Liver (tissue), 9 donors: ENCODE results near the gene PALMD. TPM values are rescaled to one million over a fixed set of nuclear protein-coding genes. Genes with fewer than 3 reads are reported as not detected.

Experiments
- DNase-seq: peaks from one replicate; pipeline ENCODE4 v3.0.0-alpha.2; 2017; ENCODE audit warnings: low spot score
- H3K27ac ChIP-seq, 2 donors: one replicate each; pipeline ENCODE4 v1.7.0; 2013; ENCODE audit warnings: inconsistent platforms in 2 of 2, low read length in 2 of 2, control low read depth in 1 of 2, low read depth in 1 of 2, mild to moderate bottlenecking in 1 of 2
- H3K27me3 ChIP-seq, 4 donors: one replicate each; pipeline versions ENCODE4 v1.6.1 to v1.7.0; 2013; ENCODE audit warnings: low read length in 3 of 4, inconsistent platforms in 1 of 4, mild to moderate bottlenecking in 1 of 4, moderate library complexity in 1 of 4; ENCODE audit not compliant: control insufficient read depth in 4 of 4, insufficient read depth in 4 of 4
- H3K36me3 ChIP-seq, 4 donors: one replicate each; pipeline versions ENCODE4 v1.6.1 to v1.7.0; 2013; ENCODE audit warnings: low read length in 3 of 4, mild to moderate bottlenecking in 3 of 4, low read depth in 1 of 4, moderate library complexity in 1 of 4; ENCODE audit not compliant: control insufficient read depth in 4 of 4, insufficient read depth in 3 of 4
- H3K4me1 ChIP-seq, 4 donors: one replicate each; pipeline versions ENCODE4 v1.6.1 to v1.7.0; 2013; ENCODE audit warnings: low read length in 3 of 4, mild to moderate bottlenecking in 3 of 4, moderate library complexity in 1 of 4; ENCODE audit not compliant: control insufficient read depth in 4 of 4, insufficient read depth in 4 of 4
- H3K4me3 ChIP-seq, 3 donors: one replicate each; pipeline versions ENCODE4 v1.6.1 to v1.7.0; 2013; ENCODE audit warnings: low read length in 3 of 3, control low read depth in 1 of 3, low read depth in 1 of 3, mild to moderate bottlenecking in 1 of 3
- H3K9ac ChIP-seq, 2 donors: one replicate each; pipeline ENCODE4 v1.7.0; 2013; ENCODE audit warnings: low read length in 2 of 2, mild to moderate bottlenecking in 2 of 2, moderate library complexity in 2 of 2, control low read depth in 1 of 2, low read depth in 1 of 2
- H3K9me3 ChIP-seq, 4 donors: one replicate each; pipeline versions ENCODE4 v1.6.1 to v1.7.0; 2013; ENCODE audit warnings: low read length in 3 of 4; ENCODE audit not compliant: control insufficient read depth in 4 of 4
- ATF3 ChIP-seq: IDR thresholded peaks from 2 replicates; pipeline ENCODE4 v1.6.1; 2016; ENCODE audit warnings: antibody characterized with exemption
- CTCF ChIP-seq: fragments of 150-350 bp; IDR thresholded peaks from 2 replicates; pipeline ENCODE4 v1.5.1; 2017; ENCODE audit warnings: improper control_type of control experiment, low read depth, low read length; ENCODE audit not compliant: missing input control
- EGR1 ChIP-seq, 2 donors: IDR thresholded peaks; 2 replicates each; pipeline ENCODE4 v1.6.1; 2016 to 2018; ENCODE audit warnings: antibody characterized with exemption in 2 of 2, low read depth in 2 of 2
- FOXA1 ChIP-seq: IDR thresholded peaks from 2 replicates; pipeline ENCODE4 v1.6.1; 2016; ENCODE audit warnings: antibody characterized with exemption
- FOXA2 ChIP-seq: IDR thresholded peaks from 2 replicates; pipeline ENCODE4 v1.6.1; 2016; ENCODE audit warnings: antibody characterized with exemption
- GABPA ChIP-seq, 2 donors: IDR thresholded peaks in 1 of 2; conservative IDR thresholded peaks in 1 of 2; 2 replicates each; pipeline ENCODE4 v1.6.1; 2016; ENCODE audit warnings: antibody characterized with exemption in 2 of 2, mild to moderate bottlenecking in 1 of 2, moderate library complexity in 1 of 2
- HNF4A ChIP-seq, 2 donors: conservative IDR thresholded peaks; 2 replicates each; pipeline ENCODE4 v1.6.1; 2016; ENCODE audit warnings: antibody characterized with exemption in 2 of 2, mild to moderate bottlenecking in 2 of 2
- HNF4G ChIP-seq: IDR thresholded peaks from 2 replicates; pipeline ENCODE4 v1.6.1; 2016; ENCODE audit warnings: antibody characterized with exemption
- JUND ChIP-seq, 2 donors: IDR thresholded peaks; 2 replicates each; pipeline ENCODE4 v1.6.1; 2016; ENCODE audit warnings: antibody characterized with exemption in 2 of 2
- MAX ChIP-seq: IDR thresholded peaks from 2 replicates; pipeline ENCODE4 v1.6.1; 2016; ENCODE audit warnings: antibody characterized with exemption
- NR2F2 ChIP-seq: IDR thresholded peaks from 2 replicates; pipeline ENCODE4 v1.6.1; 2016; ENCODE audit warnings: antibody characterized with exemption
- RAD21 ChIP-seq, 2 donors: IDR thresholded peaks; 2 replicates each; pipeline ENCODE4 v1.6.1; 2016; ENCODE audit warnings: antibody characterized with exemption in 2 of 2, mild to moderate bottlenecking in 2 of 2
- REST ChIP-seq: IDR thresholded peaks from 2 replicates; pipeline ENCODE4 v1.6.1; 2016; ENCODE audit warnings: antibody characterized with exemption, mild to moderate bottlenecking
- RXRA ChIP-seq, 2 donors: IDR thresholded peaks; 2 replicates each; pipeline ENCODE4 v1.6.1; 2017 to 2018; ENCODE audit warnings: antibody characterized with exemption in 2 of 2, mild to moderate bottlenecking in 1 of 2
- SP1 ChIP-seq: IDR thresholded peaks from 2 replicates; pipeline ENCODE4 v1.6.1; 2018; ENCODE audit warnings: antibody characterized with exemption, mild to moderate bottlenecking
- TAF1 ChIP-seq: conservative IDR thresholded peaks from 2 replicates; pipeline ENCODE4 v1.6.1; 2016; ENCODE audit warnings: antibody characterized with exemption, mild to moderate bottlenecking
- YY1 ChIP-seq: IDR thresholded peaks from 2 replicates; pipeline ENCODE4 v1.6.1; 2016; ENCODE audit warnings: antibody characterized with exemption, mild to moderate bottlenecking
- ZBTB33 ChIP-seq: IDR thresholded peaks from 2 replicates; pipeline ENCODE4 v1.6.1; 2016; ENCODE audit warnings: antibody characterized with exemption
- WGBS: extraction: QIAGEN DNeasy Blood & Tissue Kit; methylation state at CpG from one replicate; pipeline ENCODE4 v1.1.7; 2013; 5-methylcytosine and 5-hydroxymethylcytosine counted together
- polyA plus RNA-seq, 2 donors: library from polyadenylated mRNA; stranded (reverse) in 1 of 2; unstranded in 1 of 2; fragments of 200-250 nt in 1 of 2; fragments of >200 nt in 1 of 2; fragmentation: Nextera tagmentation in 1 of 2; extraction: Ambion mirVana in 1 of 2; gene quantifications; one replicate each; pipeline versions ENCODE4 v1.2.1 to v1.2.3, GENCODE V29; 2013 to 2015
- total RNA-seq, 2 donors: library from RNA; depleted of rRNA; stranded (reverse); fragments of >200 nt; gene quantifications; one replicate each; pipeline ENCODE4 v1.2.3, GENCODE V29; 2014
- donor health status: healthy.
- donor health status: healthy.
- donor health status: healthy.
- donor health status: healthy.
- donor health status: healthy.

Gene PALMD
- total and polyA plus RNA-seq, 4 donors, result 9.7 to 24.0 (median 19.5) TPM

- H3K27ac ChIP-seq, result no peak overlapping the region
- 96% methylated on average over 3 of the region's 3 CpGs for WGBS
- TF ChIP-seq GABPA (IDR thresholded peaks at IDR 0.05 in 1 of 2, conservative IDR thresholded peaks at IDR 0.05 in 1 of 2) (no peak), FOXA2 (no peak), YY1 (no peak), TAF1 (no peak), FOXA1 (no peak), RAD21 (IDR thresholded peaks at IDR 0.05) (no peak), ATF3 (no peak), SP1 (no peak), NR2F2 (no peak), MAX (no peak), HNF4G (no peak), RXRA (IDR thresholded peaks at IDR 0.05) (no peak)
Observed at GRCh38 chr1:99658031-99658290, 12.0 kb downstream of the PALMD start.

GRCh38 chr1:99659755-99660210, 13.9 kb downstream of the PALMD start:
- H3K27ac ChIP-seq, result peak overlapping the region; percentile 1 to 48
- DNase-seq, result no peak
- TF ChIP-seq TAF1, result no peak
- TF ChIP-seq ZBTB33, result no peak
- no peak for TF ChIP-seq CTCF
- no peak for TF ChIP-seq GABPA (IDR thresholded peaks at IDR 0.05 in 1 of 2, conservative IDR thresholded peaks at IDR 0.05 in 1 of 2)
- TF ChIP-seq HNF4G, result no peak
- no peak for TF ChIP-seq NR2F2
- TF ChIP-seq YY1, result no peak
- no peak for TF ChIP-seq FOXA1
- no peak for TF ChIP-seq RAD21 (IDR thresholded peaks at IDR 0.05)
- no peak for TF ChIP-seq FOXA2
- no peak for TF ChIP-seq HNF4A (conservative IDR thresholded peaks at IDR 0.05)
- no peak for TF ChIP-seq ATF3
- TF ChIP-seq EGR1 (IDR thresholded peaks at IDR 0.05; ENCODE audit: low read depth in 2 of 2), result no peak
- TF ChIP-seq REST, result no peak
- TF ChIP-seq RXRA (IDR thresholded peaks at IDR 0.05), result no peak
- TF ChIP-seq SP1, result no peak
- no peak for TF ChIP-seq JUND (IDR thresholded peaks at IDR 0.05)
- no peak overlapping the region for H3K4me3 ChIP-seq
- H3K27me3 ChIP-seq, result no peaks in the 10 kb centered on the region
- no peak overlapping the region for H3K9ac ChIP-seq
- WGBS, result 69% methylated on average over 2 of the region's 2 CpGs
- H3K4me1 ChIP-seq, result peaks cover 6 to 46% (median 13%) of the 10 kb centered on the region in 4 donors
- peaks cover 0 to 11% (median 0%) of the 10 kb centered on the region in 4 donors for H3K36me3 ChIP-seq
- no peaks in the 10 kb centered on the region for H3K9me3 ChIP-seq

More at GRCh38 chr1:99658031-99658290, 12.0 kb downstream of the PALMD start:
- DNase-seq, result no peak
- no peaks in the 10 kb centered on the region for H3K9me3 ChIP-seq
- no peaks in the 10 kb centered on the region for H3K27me3 ChIP-seq
- no peak overlapping the region for H3K4me3 ChIP-seq
- H3K36me3 ChIP-seq, result no peaks in the 10 kb centered on the region
- H3K9ac ChIP-seq, result no peak overlapping the region
- H3K4me1 ChIP-seq, result peaks cover 6 to 61% (median 23%) of the 10 kb centered on the region in 4 donors
